ENCODE data around the gene TSPAN9. TPM values are rescaled to one million over a fixed set of nuclear protein-coding genes. Genes with fewer than 3 reads are reported as not detected.

TSPAN9 gene
- total RNA-seq, 1 experiment from 2014 or later = 13.2 TPM

DNA sequence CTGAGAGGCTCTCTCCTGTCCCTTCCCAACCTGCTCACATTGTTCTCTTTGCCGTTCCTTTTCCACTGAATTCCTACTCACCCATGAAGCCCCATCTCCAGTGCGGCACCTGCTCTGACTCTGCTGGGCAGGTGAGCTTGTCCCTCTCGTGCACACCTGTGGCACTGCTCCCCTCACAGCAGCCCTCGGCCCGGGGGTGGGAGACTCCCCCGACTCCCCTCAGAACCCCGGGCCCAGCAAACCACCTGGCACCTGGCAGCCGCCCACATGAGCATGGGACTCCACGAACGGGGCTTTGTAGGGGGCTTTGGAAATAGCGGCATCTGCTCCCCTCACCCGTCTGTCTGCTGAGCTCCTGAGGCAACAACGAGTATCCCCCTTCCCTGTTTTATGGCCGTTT is 251.4 kb downstream of the TSPAN9 start:
- H3K9ac ChIP-seq (ENCODE audit: low read length) = no peak overlapping the region
- no peaks in the 10 kb centered on the region for H3K79me2 ChIP-seq (ENCODE audit: insufficient read depth, low read length)
- H3K4me2 ChIP-seq (ENCODE audit: low read length) = no peak overlapping the region
- peaks cover 2 to 8% of the 10 kb centered on the region in 2 experiments; a peak in 3 of 4 replicates for H3K4me1 ChIP-seq (ENCODE audit: control insufficient read depth in 1 of 2, insufficient read depth in 2 of 2, low read length in 2 of 2)
- H3K9me2 ChIP-seq (ENCODE audit: insufficient read depth) = no peaks in the 10 kb centered on the region
- ChIA-PET CTCF (no interaction called here), RAD21 (ENCODE audit: low non-redundant PET in 1 of 2, low total read pairs in 2 of 2, uncharacterized antibody in 2 of 2, unreplicated experiment in 2 of 2) (no interaction called here), POLR2A (no interaction called here)
- no peak for ATAC-seq
- H4K20me1 ChIP-seq (ENCODE audit: insufficient read depth) = no peaks in the 10 kb centered on the region
- H2AFZ ChIP-seq (ENCODE audit: low read depth, low read length, poor library complexity, severe bottlenecking) = no peak overlapping the region
- no peaks in the 10 kb centered on the region; a peak in 1 of 4 replicates for H3K36me3 ChIP-seq (ENCODE audit: control insufficient read depth in 1 of 2, insufficient read depth in 2 of 2, low read length in 2 of 2)
- BruUV-seq (replicated peaks) = no TSS peak
- no peak overlapping the region for H3K4me3 ChIP-seq (replicated peaks in 1 of 2; ENCODE audit: low read depth in 1 of 2, low read length in 2 of 2)
- TF ChIP-seq FOSL1 (IDR thresholded peaks at IDR 0.05; ENCODE audit: low read depth) (no peak), SIN3A (IDR thresholded peaks at IDR 0.05; ENCODE audit: low read depth) (no peak), POLR2A (IDR thresholded peaks at IDR 0.05; ENCODE audit: borderline replicate concordance, extremely low read depth, insufficient read depth, insufficient read length) (no peak), YY1 (IDR thresholded peaks at IDR 0.05; ENCODE audit: extremely low read depth, insufficient replicate concordance, low read depth, low read length) (no peak), TCF7L2 (IDR thresholded peaks at IDR 0.05; ENCODE audit: borderline replicate concordance, extremely low read depth, insufficient read depth, insufficient read length) (no peak), EGR1 (IDR thresholded peaks at IDR 0.05; ENCODE audit: low read depth) (no peak), REST (IDR thresholded peaks at IDR 0.05; ENCODE audit: low read depth) (no peak), ZNF274 (IDR thresholded peaks at IDR 0.05; ENCODE audit: low read depth, low read length) (no peak), JUND (IDR thresholded peaks at IDR 0.05) (no peak), CBX3 (IDR thresholded peaks at IDR 0.05; ENCODE audit: low read depth) (no peak), SP1 (IDR thresholded peaks at IDR 0.05; ENCODE audit: low read depth) (no peak), CEBPB (IDR thresholded peaks at IDR 0.05; ENCODE audit: low read depth) (no peak), SRF (IDR thresholded peaks at IDR 0.05; ENCODE audit: low read depth) (no peak), ELF1 (IDR thresholded peaks at IDR 0.05; ENCODE audit: borderline replicate concordance, low read depth) (no peak), CTCF (IDR thresholded peaks at IDR 0.05 in 2 of 3, conservative IDR thresholded peaks at IDR 0.05 in 1 of 3; ENCODE audit: borderline replicate concordance in 1 of 3, insufficient read depth in 1 of 3, low read depth in 2 of 3, low read length in 2 of 3) (no peak), RAD21 (IDR thresholded peaks at IDR 0.05; ENCODE audit: low read depth) (no peak), ZFX (IDR thresholded peaks at IDR 0.05) (no peak)
- TF ChIP-seq, protein P1, sequence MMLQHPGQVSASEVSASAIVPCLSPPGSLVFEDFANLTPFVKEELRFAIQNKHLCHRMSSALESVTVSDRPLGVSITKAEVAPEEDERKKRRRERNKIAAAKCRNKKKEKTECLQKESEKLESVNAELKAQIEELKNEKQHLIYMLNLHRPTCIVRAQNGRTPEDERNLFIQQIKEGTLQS (IDR thresholded peaks at IDR 0.05) = no peak
- TF ChIP-seq, protein P2, sequence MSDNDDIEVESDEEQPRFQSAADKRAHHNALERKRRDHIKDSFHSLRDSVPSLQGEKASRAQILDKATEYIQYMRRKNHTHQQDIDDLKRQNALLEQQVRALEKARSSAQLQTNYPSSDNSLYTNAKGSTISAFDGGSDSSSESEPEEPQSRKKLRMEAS (IDR thresholded peaks at IDR 0.05) = no peak
- intact Hi-C loops (cut with micrococcal nuclease) = no loop called here
- H3K27me3 ChIP-seq (ENCODE audit: insufficient read depth, low read length) = no peaks in the 10 kb centered on the region
- no peak for DNase-seq (ENCODE audit: low read depth, low spot score)
- H3K9me3 ChIP-seq (ENCODE audit: control insufficient read depth in 1 of 2, insufficient read depth in 1 of 2, low read depth in 1 of 2, low read length in 2 of 2) = no peaks in the 10 kb centered on the region
- no peak overlapping the region for H3K27ac ChIP-seq (ENCODE audit: low read depth, low read length)

All from HCT116 (cell line).